Measurements from ENCODE around the gene ZNF608.

The ZNF608 gene

DNA sequence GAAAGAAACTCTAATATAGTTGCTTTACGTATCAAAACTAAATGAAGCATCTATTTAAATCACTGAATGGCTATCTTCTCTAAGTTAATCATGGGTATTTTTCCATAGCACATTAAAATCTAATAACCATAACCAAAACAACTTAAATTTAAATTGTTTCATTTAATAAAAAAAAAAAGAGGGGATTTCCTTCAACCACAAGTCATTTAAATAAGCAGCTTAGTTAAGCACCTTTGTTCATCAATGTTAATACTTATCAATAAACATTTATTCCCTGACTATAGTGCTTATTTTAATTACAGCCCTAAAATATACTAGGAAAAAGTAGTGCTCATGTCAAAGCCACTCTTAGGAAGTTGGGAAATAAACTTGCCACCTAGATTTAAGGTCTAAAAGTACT, 30.3 kb downstream of the ZNF608 start:
- no peak overlapping the region for H3K4me3 ChIP-seq (ENCODE audit: low read depth, low read length)
- no peak for DNase-seq (ENCODE audit: low read depth)
- TF ChIP-seq, protein P1, sequence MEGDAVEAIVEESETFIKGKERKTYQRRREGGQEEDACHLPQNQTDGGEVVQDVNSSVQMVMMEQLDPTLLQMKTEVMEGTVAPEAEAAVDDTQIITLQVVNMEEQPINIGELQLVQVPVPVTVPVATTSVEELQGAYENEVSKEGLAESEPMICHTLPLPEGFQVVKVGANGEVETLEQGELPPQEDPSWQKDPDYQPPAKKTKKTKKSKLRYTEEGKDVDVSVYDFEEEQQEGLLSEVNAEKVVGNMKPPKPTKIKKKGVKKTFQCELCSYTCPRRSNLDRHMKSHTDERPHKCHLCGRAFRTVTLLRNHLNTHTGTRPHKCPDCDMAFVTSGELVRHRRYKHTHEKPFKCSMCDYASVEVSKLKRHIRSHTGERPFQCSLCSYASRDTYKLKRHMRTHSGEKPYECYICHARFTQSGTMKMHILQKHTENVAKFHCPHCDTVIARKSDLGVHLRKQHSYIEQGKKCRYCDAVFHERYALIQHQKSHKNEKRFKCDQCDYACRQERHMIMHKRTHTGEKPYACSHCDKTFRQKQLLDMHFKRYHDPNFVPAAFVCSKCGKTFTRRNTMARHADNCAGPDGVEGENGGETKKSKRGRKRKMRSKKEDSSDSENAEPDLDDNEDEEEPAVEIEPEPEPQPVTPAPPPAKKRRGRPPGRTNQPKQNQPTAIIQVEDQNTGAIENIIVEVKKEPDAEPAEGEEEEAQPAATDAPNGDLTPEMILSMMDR (IDR thresholded peaks at IDR 0.05; ENCODE audit: low read depth, low read length, missing control alignments): no peak

DNA sequence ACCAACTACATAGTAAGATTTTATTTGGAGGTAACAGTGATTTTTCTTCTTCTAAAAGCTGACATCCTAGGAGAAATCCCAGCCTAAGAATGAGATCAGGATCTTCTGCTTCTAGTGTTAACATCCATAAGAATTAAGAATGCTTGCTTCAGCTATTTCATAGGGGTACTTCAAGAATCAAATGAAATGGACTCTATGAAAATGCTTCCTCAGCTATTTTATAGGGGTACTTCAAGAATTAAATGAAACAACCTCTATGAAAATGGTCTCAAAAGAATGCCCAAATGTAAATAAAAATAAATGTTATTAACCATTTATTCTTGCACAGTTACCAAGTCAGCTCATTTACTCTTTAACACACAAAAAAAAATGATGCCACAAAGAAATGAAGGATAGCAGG, 31.5 kb downstream of the ZNF608 start:
- no peak overlapping the region for H3K4me3 ChIP-seq (ENCODE audit: low read depth, low read length)
- TF ChIP-seq, protein P1 (IDR thresholded peaks at IDR 0.05; ENCODE audit: low read depth, low read length, missing control alignments): no peak
- DNase-seq (ENCODE audit: low read depth): no peak

DNA sequence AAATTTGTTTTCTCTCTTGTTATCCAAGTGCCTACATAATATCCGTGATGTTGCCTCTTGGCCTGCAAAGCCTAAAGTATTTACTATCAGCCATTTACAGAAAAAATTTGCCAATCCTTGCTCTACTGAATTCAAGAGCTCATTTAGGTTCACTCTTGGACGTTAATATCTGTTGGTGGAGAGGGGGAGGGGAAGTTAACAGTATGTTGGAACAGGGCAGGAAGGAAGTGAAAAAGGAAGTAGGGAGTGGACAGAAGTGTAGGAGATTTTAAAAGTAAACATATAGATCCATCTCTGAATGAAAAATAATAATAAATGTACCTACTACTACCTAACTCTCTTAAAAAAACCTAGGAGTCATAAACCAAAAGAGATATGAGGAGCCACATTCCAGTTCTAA, 32.8 kb downstream of the ZNF608 start:
- TF ChIP-seq, protein P1 (IDR thresholded peaks at IDR 0.05; ENCODE audit: low read depth, low read length, missing control alignments): no peak
- H3K4me3 ChIP-seq (ENCODE audit: low read depth, low read length): no peak overlapping the region

DNA sequence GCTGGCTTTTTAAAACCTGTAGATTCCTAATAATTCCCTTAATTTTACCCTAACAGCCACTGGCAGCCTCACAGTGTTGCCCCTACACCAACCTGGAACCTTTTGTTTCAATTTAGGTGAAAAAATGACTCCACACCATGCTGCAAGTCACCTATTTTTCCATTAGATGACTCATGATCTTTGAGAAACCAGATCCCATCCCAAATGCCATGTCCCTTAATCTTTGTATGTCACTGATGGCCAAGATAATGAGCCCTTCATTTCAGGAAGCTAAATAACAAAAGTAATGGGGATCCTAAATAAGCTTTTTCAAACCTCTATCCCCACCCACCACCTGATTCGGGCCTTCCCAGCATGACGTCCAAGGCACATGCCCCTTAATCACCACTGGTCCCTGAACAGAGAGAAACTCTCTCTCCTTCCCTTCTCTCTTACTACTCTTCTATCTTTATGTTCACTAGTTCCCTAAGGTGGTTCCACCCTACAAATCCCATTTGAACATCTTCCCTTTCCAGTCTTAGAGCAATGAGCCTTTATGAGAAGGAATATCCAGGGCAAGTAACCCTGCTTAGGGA, 33.6 kb downstream of the ZNF608 start:
- TF ChIP-seq, protein P1 (IDR thresholded peaks at IDR 0.05; ENCODE audit: low read depth, low read length, missing control alignments): no peak
- no peak for DNase-seq (ENCODE audit: low read depth)
- H3K4me3 ChIP-seq (ENCODE audit: low read depth, low read length): no peak overlapping the region

More for the DNA sequence above, 32.8 kb downstream of the ZNF608 start:
- DNase-seq (ENCODE audit: low read depth): no peak

GRCh38 chr5:124708086-124708485, 38.4 kb downstream of the ZNF608 start:
- peak overlapping the region; percentile 38; the same call in 1 of the 2 replicates for H3K4me3 ChIP-seq (ENCODE audit: low read depth, low read length)
- TF ChIP-seq, protein P1 (IDR thresholded peaks at IDR 0.05; ENCODE audit: low read depth, low read length, missing control alignments): no peak
- no peak for DNase-seq (ENCODE audit: low read depth)

DNA sequence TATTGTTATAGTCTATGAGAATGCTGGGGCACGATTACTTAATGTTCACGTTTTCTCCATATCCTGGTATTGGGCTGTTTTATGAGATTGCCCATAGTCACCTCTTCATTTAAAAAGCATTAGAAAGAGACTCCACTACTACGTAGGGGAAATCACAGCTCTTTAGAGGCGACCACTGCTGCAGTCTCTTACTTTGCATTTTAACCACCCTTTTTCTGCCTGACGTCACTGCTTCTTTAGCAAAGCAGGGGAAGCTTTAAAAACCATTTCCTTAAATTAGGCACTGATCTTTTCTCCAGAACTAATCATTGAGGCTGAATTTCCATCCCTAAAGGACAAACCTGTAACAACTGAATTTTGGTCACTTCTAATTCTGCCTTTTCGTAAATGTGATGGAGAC, 38.9 kb downstream of the ZNF608 start:
- DNase-seq (ENCODE audit: low read depth): no peak
- H3K4me3 ChIP-seq (ENCODE audit: low read depth, low read length): peak overlapping the region; percentile 38
- TF ChIP-seq, protein P1 (IDR thresholded peaks at IDR 0.05; ENCODE audit: low read depth, low read length, missing control alignments): no peak

DNA sequence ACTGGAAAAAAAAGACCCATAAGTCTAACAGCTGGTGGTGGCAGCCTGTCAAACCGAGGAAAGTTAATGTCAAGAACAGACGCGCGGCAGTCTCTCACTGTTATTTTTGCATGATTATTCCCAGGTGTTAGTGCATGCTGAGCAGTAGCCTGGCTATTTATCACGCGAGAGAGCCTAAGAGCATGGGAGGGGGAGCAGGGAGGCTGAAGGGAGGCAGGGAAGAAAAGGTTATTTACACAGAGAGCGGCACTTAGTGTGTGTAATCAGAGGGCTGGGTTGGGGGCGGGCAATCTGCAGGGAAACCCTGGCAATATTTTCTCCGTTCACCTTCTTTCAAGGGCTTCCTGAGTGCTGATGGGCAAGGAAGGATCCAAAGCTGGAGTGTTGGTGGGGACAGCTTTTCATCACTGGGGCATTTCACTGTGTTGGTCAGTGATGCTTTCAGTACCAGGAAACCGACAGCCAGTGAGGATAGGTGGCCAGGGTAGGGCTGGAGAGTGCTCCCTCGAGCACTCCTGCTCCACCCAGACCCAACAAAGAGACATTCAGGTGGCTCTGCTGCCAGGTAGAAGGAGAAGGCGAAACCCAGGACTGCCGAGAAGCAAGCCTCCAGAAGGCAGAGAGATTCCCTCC, 39.6 kb downstream of the ZNF608 start:
- peak overlapping the region; percentile 38 for H3K4me3 ChIP-seq (ENCODE audit: low read depth, low read length)
- TF ChIP-seq, protein P1 (IDR thresholded peaks at IDR 0.05; ENCODE audit: low read depth, low read length, missing control alignments): no peak
- DNase-seq (ENCODE audit: low read depth): no peak
